GM21528 (cell line): ENCODE results near the gene NMUR1.
"Not testable (repeated sequence)": the region's sequence is repeated elsewhere in the genome, so short reads cannot be mapped to it uniquely, and the experiment has no call there.

Experiments
- ATAC-seq: cut with Tn5 transposase; IDR thresholded peaks from one replicate; pipeline ENCODE4 v1.9.1; 2021; ENCODE audit warnings: mild to moderate bottlenecking, moderate library complexity; ENCODE audit not compliant: unreplicated experiment, low FRiP score

NMUR1 gene

GRCh38 chr2:231530099-231531011, at the start of gene NMUR1:
Gene NMUR1 (minus strand): TSS chr2:231530445. CDS start chr2:231530361, 84 bp downstream.
- no peak for ATAC-seq

GRCh38 chr2:231579560-231579959, 49.3 kb upstream of the NMUR1 start:
- ATAC-seq, result no peak

GRCh38 chr2:231578655-231579054, 48.4 kb upstream of the NMUR1 start:
- ATAC-seq, result not testable (repeated sequence)

GRCh38 chr2:231576465-231576864, 46.2 kb upstream of the NMUR1 start:
- no peak for ATAC-seq

- ATAC-seq, result no peak
These were observed 45.5 kb upstream of the NMUR1 start for GRCh38 chr2:231575612-231576256.

- ATAC-seq, result no peak
These were observed 43.6 kb upstream of the NMUR1 start for GRCh38 chr2:231573698-231574421.

GRCh38 chr2:231573096-231573495, 42.9 kb upstream of the NMUR1 start:
- ATAC-seq, result no peak

- ATAC-seq, result no peak
These were observed 41.5 kb upstream of the NMUR1 start for GRCh38 chr2:231571661-231572191.

GRCh38 chr2:231570915-231571314, 40.7 kb upstream of the NMUR1 start:
- not testable (repeated sequence) for ATAC-seq

GRCh38 chr2:231568785-231569435, 38.7 kb upstream of the NMUR1 start:
- no peak for ATAC-seq

- no peak for ATAC-seq
These were observed 38.0 kb upstream of the NMUR1 start for GRCh38 chr2:231568098-231568784.

GRCh38 chr2:231567159-231567558, 36.9 kb upstream of the NMUR1 start:
- no peak for ATAC-seq

- ATAC-seq, result no peak
These were observed 35.8 kb upstream of the NMUR1 start for GRCh38 chr2:231565887-231566594.

GRCh38 chr2:231563378-231563961, 33.2 kb upstream of the NMUR1 start:
- ATAC-seq, result no peak

- peak; percentile 72 for ATAC-seq
These were observed 27.4 kb upstream of the NMUR1 start for GRCh38 chr2:231557571-231558217.

GRCh38 chr2:231556981-231557380, 26.7 kb upstream of the NMUR1 start:
- no peak for ATAC-seq

GRCh38 chr2:231556496-231556895, 26.3 kb upstream of the NMUR1 start:
- ATAC-seq, result not testable (repeated sequence)
